ENCODE data around the gene MARVELD2. TPM values are rescaled to one million over a fixed set of nuclear protein-coding genes. Genes with fewer than 3 reads are reported as not detected.

Gene MARVELD2
- total and polyA plus RNA-seq, 9 donors: 0.14 to 3.2 (median 0.31) TPM

DNA sequence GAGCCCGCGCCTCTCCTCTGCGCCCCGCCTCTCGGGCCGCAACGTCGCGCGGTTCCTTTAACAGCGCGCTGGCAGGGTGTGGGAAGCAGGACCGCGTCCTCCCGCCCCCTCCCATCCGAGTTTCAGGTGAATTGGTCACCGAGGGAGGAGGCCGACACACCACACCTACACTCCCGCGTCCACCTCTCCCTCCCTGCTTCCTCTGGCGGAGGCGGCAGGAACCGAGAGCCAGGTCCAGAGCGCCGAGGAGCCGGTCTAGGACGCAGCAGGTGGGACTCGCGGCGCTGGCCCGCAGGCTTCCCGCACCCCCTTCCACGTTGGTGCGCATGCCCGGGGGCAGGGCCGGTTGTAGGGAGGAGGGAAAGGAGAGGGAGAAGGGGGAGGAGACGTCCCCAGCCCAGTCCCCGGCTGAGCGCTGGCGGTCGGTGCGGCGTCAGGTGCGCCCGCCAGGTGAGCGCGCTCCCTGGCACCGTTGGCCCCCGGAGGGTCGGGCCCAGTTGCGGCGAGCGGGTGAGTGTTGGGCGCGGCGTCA, 77.5 kb downstream of the MARVELD2 start, which contains the start of gene OCLN:
OCLN (plus strand) TSS at position 400 of the 532 bp plus-strand sequence. CDS start 11,455 bp downstream, outside the sequence.
- Histone ChIP-seq H3K27ac (ENCODE audit: low read length) (no peak within 1 kb of the TSS), H3K36me3 (ENCODE audit: control insufficient read depth, insufficient read depth, low read length) (no peaks in the 10 kb centered on the region), H3K4me1 (ENCODE audit: control insufficient read depth, insufficient read depth, low read length) (peaks cover 16% of the 10 kb centered on the region), H3K4me3 (ENCODE audit: low read length) (peak within 1 kb of the TSS; percentile 54), H3K9me3 (replicated peaks; ENCODE audit: control insufficient read depth, low read depth, low read length) (no peaks in the 10 kb centered on the region), H3K27me3 (ENCODE audit: control insufficient read depth, insufficient read depth, low read length) (peaks cover 39% of the 10 kb centered on the region)
- DNase-seq: peak; percentile 21
- under 1% methylated on average over 49 of the region's 56 CpGs for WGBS (ENCODE audit: insufficient coverage)

DNA sequence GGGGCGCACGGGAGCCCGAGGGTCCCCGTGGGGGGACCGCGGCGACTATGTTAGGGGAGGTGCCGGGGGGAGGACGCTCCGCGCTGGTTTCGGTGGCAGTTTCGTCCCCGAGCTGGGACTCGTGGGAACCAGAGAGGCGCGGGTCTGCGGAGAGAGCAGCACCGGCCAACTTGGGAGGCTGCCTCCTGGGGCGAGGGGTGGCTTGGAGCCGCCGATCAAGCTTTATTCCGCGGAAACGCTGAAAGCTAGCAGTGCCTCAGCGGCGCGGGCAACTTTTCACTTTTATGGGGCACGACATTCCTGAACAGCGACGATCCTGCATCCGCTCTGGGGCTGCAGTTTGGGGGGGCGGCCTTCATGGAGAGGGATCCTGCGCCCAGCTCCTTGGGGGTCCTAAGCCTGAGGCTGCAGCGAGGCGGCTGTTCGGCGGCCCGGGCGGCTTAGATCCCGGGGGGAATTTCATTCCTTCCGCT, 78.0 kb downstream of the MARVELD2 start:
- 0% methylated on average over 29 of the region's 42 CpGs for WGBS (ENCODE audit: insufficient coverage)
- H3K27me3 ChIP-seq (ENCODE audit: control insufficient read depth, insufficient read depth, low read length): peaks cover 39% of the 10 kb centered on the region
- peak overlapping the region; percentile 54 for H3K4me3 ChIP-seq (ENCODE audit: low read length)
- no peak overlapping the region for H3K27ac ChIP-seq (ENCODE audit: low read length)
- peaks cover 16% of the 10 kb centered on the region for H3K4me1 ChIP-seq (ENCODE audit: control insufficient read depth, insufficient read depth, low read length)
- H3K9me3 ChIP-seq (replicated peaks; ENCODE audit: control insufficient read depth, low read depth, low read length): no peaks in the 10 kb centered on the region
- peak; percentile 13 for DNase-seq
- H3K36me3 ChIP-seq (ENCODE audit: control insufficient read depth, insufficient read depth, low read length): no peaks in the 10 kb centered on the region

DNA sequence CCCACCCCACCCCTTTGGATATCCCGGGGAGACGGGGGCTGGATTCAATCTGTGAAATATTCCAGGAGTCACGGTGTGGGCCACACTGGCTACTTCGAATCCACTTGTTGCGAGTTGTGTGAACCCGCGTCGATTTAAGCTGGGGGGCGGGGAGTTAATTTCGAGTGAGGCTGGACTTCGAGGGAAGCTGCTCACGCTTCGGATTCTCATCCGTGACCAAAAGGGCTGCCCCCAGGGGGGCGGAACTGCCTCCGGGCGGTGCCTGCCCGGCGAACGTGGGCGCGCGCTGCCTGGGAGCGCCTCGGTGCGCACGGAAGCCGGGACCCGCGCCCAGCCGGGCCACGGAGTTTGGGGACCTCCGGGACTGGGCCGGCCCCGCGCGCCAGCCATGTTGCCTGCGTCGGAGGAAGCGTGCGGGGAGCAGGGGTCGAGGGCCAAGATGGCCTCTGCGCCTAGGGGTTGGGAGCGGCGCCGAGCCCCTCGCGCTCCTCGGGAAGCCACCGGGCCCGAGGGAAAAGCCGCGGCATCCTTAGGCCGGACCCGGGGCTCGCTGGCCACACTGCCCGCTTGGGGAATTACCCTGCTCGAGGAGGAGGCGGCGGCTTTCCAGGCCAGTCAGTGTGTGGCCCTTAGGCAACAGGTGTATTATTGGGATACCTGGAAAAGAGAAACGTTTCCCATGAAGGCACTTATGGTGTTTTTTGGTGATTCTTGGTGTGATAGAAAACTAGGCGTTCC, 78.6 kb downstream of the MARVELD2 start:
- Histone ChIP-seq H3K4me1 (ENCODE audit: control insufficient read depth, insufficient read depth, low read length) (peaks cover 16% of the 10 kb centered on the region), H3K27me3 (ENCODE audit: control insufficient read depth, insufficient read depth, low read length) (peaks cover 37% of the 10 kb centered on the region), H3K4me3 (ENCODE audit: low read length) (peak overlapping the region; percentile 54), H3K9me3 (replicated peaks; ENCODE audit: control insufficient read depth, low read depth, low read length) (no peaks in the 10 kb centered on the region), H3K36me3 (ENCODE audit: control insufficient read depth, insufficient read depth, low read length) (no peaks in the 10 kb centered on the region), H3K27ac (ENCODE audit: low read length) (no peak overlapping the region)
- DNase-seq: peak; percentile 34
- 2% methylated on average over 59 of the region's 62 CpGs for WGBS (ENCODE audit: insufficient coverage)

Other genes starting within 250 kb of the MARVELD2 start
- gene CCNB1, start 248.0 kb upstream of the MARVELD2 start, total RNA-seq: 26.3 TPM
- gene CCNB1, start 248.0 kb upstream of the MARVELD2 start, polyA plus RNA-seq (ENCODE audit: insufficient read depth in 1 of 8, insufficient read length in 8 of 8, low replicate concordance in 1 of 8): 10 to 100 TPM; 34.2 to 53.8 (median 42.4) TPM
- 11.4 TPM for gene CENPH, start 225.5 kb upstream of the MARVELD2 start, total RNA-seq
- gene CENPH, start 225.5 kb upstream of the MARVELD2 start, polyA plus RNA-seq (ENCODE audit: insufficient read depth in 1 of 8, insufficient read length in 8 of 8, low replicate concordance in 1 of 8): 10 to 100 TPM; 11.6 to 16.2 (median 13.1) TPM
- gene CDK7, start 180.2 kb upstream of the MARVELD2 start, total RNA-seq: 18.3 TPM
- gene CDK7, start 180.2 kb upstream of the MARVELD2 start, polyA plus RNA-seq (ENCODE audit: insufficient read depth in 1 of 8, insufficient read length in 8 of 8, low replicate concordance in 1 of 8): 10 to 100 TPM; 15.9 to 24.4 (median 19.7) TPM
- 2.2 TPM for gene CCDC125, start 82.3 kb upstream of the MARVELD2 start, total RNA-seq
- gene CCDC125, start 82.3 kb upstream of the MARVELD2 start, polyA plus RNA-seq (ENCODE audit: insufficient read depth in 1 of 8, insufficient read length in 8 of 8, low replicate concordance in 1 of 8): 1 to 10 TPM; 2.8 to 4.1 (median 3.5) TPM
- 40.2 TPM for gene AK6, start 45.6 kb upstream of the MARVELD2 start, total RNA-seq
- 10 to 100 TPM; 35.9 to 53.9 (median 44.6) TPM for gene AK6, start 45.6 kb upstream of the MARVELD2 start, polyA plus RNA-seq (ENCODE audit: insufficient read depth in 1 of 8, insufficient read length in 8 of 8, low replicate concordance in 1 of 8)
- 38.3 TPM for gene TAF9, start 45.6 kb upstream of the MARVELD2 start, total RNA-seq
- 10 to 100 TPM; 31.2 to 38.3 (median 37.5) TPM for gene TAF9, start 45.6 kb upstream of the MARVELD2 start, polyA plus RNA-seq (ENCODE audit: insufficient read depth in 1 of 8, insufficient read length in 8 of 8, low replicate concordance in 1 of 8)
- gene RAD17, start 45.3 kb upstream of the MARVELD2 start, total RNA-seq: 21.2 TPM
- gene RAD17, start 45.3 kb upstream of the MARVELD2 start, polyA plus RNA-seq (ENCODE audit: insufficient read depth in 1 of 8, insufficient read length in 8 of 8, low replicate concordance in 1 of 8): 10 to 100 TPM; 20.6 to 26.4 (median 23.2) TPM
- 2.4 TPM for gene OCLN, start 77.7 kb downstream of the MARVELD2 start, total RNA-seq
- gene OCLN, start 77.7 kb downstream of the MARVELD2 start, polyA plus RNA-seq (ENCODE audit: insufficient read depth in 1 of 8, insufficient read length in 8 of 8, low replicate concordance in 1 of 8): 1 to 10 TPM in 7 of 8 donors, under 1 TPM in 1; 0.59 to 6.8 (median 2.6) TPM
- gene GTF2H2C, start 145.1 kb downstream of the MARVELD2 start, total RNA-seq: 42.0 TPM
- gene GTF2H2C, start 145.1 kb downstream of the MARVELD2 start, polyA plus RNA-seq (ENCODE audit: insufficient read depth in 1 of 8, insufficient read length in 8 of 8, low replicate concordance in 1 of 8): 10 to 100 TPM; 20.8 to 38.4 (median 27.1) TPM

Data from muscle of leg (tissue), 11 donors.